SK-N-SH (cell line): ENCODE measurements around the gene KRT6A. TPM values are rescaled to one million over a fixed set of nuclear protein-coding genes. Genes with fewer than 3 reads are reported as not detected.

ENCODE experiments used
- CTCF ChIA-PET: fragments of 300-600, 350-600 bp; formaldehyde crosslinking; extraction: SDS; loops from one replicate; lab custom pipeline; 2021; lab: Yijun Ruan, JAX
- POLR2A ChIA-PET: fragments of 350-600 bp; sonication (Branson Sonifier 250); formaldehyde crosslinking; extraction: SDS; loops from one replicate; lab custom pipeline; 2020; ENCODE audit warnings: antibody characterized with exemption, inconsistent platforms; lab: Yijun Ruan, JAX
- DNase-seq: peaks from one replicate; pipeline ENCODE4 v3.0.0; 2012
- H2AFZ ChIP-seq: fragments of 200-600 bp; sonication (generic); 2 replicates; pipeline ENCODE4 v1.8.1; 2016; ENCODE audit warnings: antibody characterized with exemption, mild to moderate bottlenecking, low read depth
- H3F3A ChIP-seq: fragments of 200-600 bp; sonication (generic); replicated peaks from 2 replicates; pipeline ENCODE3; 2016; ENCODE audit warnings: antibody characterized with exemption, mild to moderate bottlenecking; ENCODE audit not compliant: insufficient read depth
- H3K27ac ChIP-seq, 2 experiments: fragments of 200-500 bp in 1 of 2; fragments of 200-600 bp in 1 of 2; sonication (Bioruptor generic) in 1 of 2; sonication (generic), shearing (Covaris generic) in 1 of 2; 2 replicates each; pipeline versions ENCODE4 v1.5.1 to v1.6.1; 2014 to 2016; ENCODE audit warnings: low read depth in 2 of 2, inconsistent platforms in 1 of 2, low read length in 1 of 2, mild to moderate bottlenecking in 1 of 2, mixed read lengths in 1 of 2
- H3K27me3 ChIP-seq: fragments of 200-600 bp; sonication (generic), shearing (Covaris generic); 2 replicates; pipeline ENCODE4 v1.6.1; 2016; ENCODE audit warnings: mixed run types; ENCODE audit not compliant: insufficient read depth
- H3K36me3 ChIP-seq, 2 experiments: fragments of 200-500 bp in 1 of 2; fragments of 200-600 bp in 1 of 2; sonication (Bioruptor generic) in 1 of 2; sonication (generic) in 1 of 2; replicated peaks in 1 of 2; 2 replicates each; pipeline versions ENCODE3 to v1.5.1; 2014 to 2016; ENCODE audit warnings: low read length in 1 of 2, mild to moderate bottlenecking in 1 of 2; ENCODE audit not compliant: insufficient read depth in 2 of 2, control insufficient read depth in 1 of 2
- H3K4me1 ChIP-seq, 2 experiments: fragments of 200-500 bp in 1 of 2; fragments of 200-600 bp in 1 of 2; sonication (Bioruptor generic) in 1 of 2; sonication (generic), shearing (Covaris generic) in 1 of 2; 2 replicates each; pipeline versions ENCODE4 v1.5.1 to v1.6.1; 2014 to 2016; ENCODE audit warnings: low read depth in 1 of 2, low read length in 1 of 2, mixed run types in 1 of 2; ENCODE audit not compliant: insufficient read depth in 2 of 2, control insufficient read depth in 1 of 2
- H3K4me2 ChIP-seq: fragments of 200-600 bp; sonication (generic), shearing (Covaris generic); 2 replicates; pipeline ENCODE4 v1.6.1; 2017; ENCODE audit warnings: mixed run types
- H3K4me3 ChIP-seq, 2 experiments: fragments of 200-500 bp in 1 of 2; fragments of 200-600 bp in 1 of 2; sonication (Bioruptor generic) in 1 of 2; sonication (generic), shearing (Covaris generic) in 1 of 2; 2 replicates each; pipeline versions ENCODE4 v1.5.1 to v1.8.1; 2014 to 2016; ENCODE audit warnings: low read depth in 2 of 2, inconsistent platforms in 1 of 2, low read length in 1 of 2, mild to moderate bottlenecking in 1 of 2, mixed read lengths in 1 of 2, moderate library complexity in 1 of 2
- H3K79me2 ChIP-seq: fragments of 200-600 bp; sonication (generic); 2 replicates; pipeline ENCODE4 v1.8.1; 2017; ENCODE audit warnings: mild to moderate bottlenecking; ENCODE audit not compliant: insufficient read depth
- H3K9ac ChIP-seq: fragments of 200-600 bp; sonication (generic); 2 replicates; pipeline ENCODE4 v1.6.1; 2017; ENCODE audit warnings: mixed run types
- H3K9me2 ChIP-seq: fragments of 200-600 bp; sonication (generic); 2 replicates; pipeline ENCODE4 v1.6.1; 2017; ENCODE audit warnings: mixed run types
- H3K9me3 ChIP-seq: fragments of 200-600 bp; sonication (generic); 2 replicates; pipeline ENCODE4 v1.6.1; 2017; ENCODE audit warnings: mixed run types, mild to moderate bottlenecking, moderate library complexity
- H4K20me1 ChIP-seq: fragments of 200-600 bp; sonication (generic); 2 replicates; pipeline ENCODE4 v1.6.1; 2017; ENCODE audit warnings: mild to moderate bottlenecking, mixed run types; ENCODE audit not compliant: insufficient read depth
- ELF1 ChIP-seq: IDR thresholded peaks from 2 replicates; pipeline ENCODE4 v1.4.0; 2012
- EZH2phosphoT487 ChIP-seq: fragments of 200-600 bp; sonication (generic); IDR thresholded peaks from 2 replicates; pipeline ENCODE4 v1.6.1; 2017; ENCODE audit warnings: low read depth, mixed run types, mild to moderate bottlenecking, antibody characterized with exemption, moderate library complexity, borderline replicate concordance
- FOSL2 ChIP-seq: IDR thresholded peaks from 2 replicates; pipeline ENCODE4 v1.4.0; 2012; ENCODE audit warnings: low read depth, mild to moderate bottlenecking, moderate library complexity, borderline replicate concordance
- FOXJ3 ChIP-seq: sonication (generic); formaldehyde crosslinking; IDR thresholded peaks from 2 replicates; pipeline ENCODE4 v1.5.1; 2020; ENCODE audit warnings: mild to moderate bottlenecking, missing genetic modification reagents
- GABPA ChIP-seq: IDR thresholded peaks from 2 replicates; pipeline ENCODE4 v1.4.0; 2012; ENCODE audit warnings: low read depth, mild to moderate bottlenecking
- GATA2 ChIP-seq: sonication (generic); formaldehyde crosslinking; IDR thresholded peaks from 2 replicates; pipeline ENCODE4 v1.5.0; 2020; ENCODE audit warnings: mild to moderate bottlenecking, missing genetic modification reagents
- IRF3 ChIP-seq: fragments of 150-350 bp; IDR thresholded peaks from 2 replicates; pipeline ENCODE4 v1.6.1; 2016; ENCODE audit warnings: mild to moderate bottlenecking, low read depth, low read length
- NRF1 ChIP-seq: IDR thresholded peaks from 2 replicates; pipeline ENCODE4 v1.6.1; 2012; ENCODE audit warnings: low read depth, mild to moderate bottlenecking, low read length
- POLR2AphosphoS5 ChIP-seq: IDR thresholded peaks from 2 replicates; pipeline ENCODE4 v1.6.1; 2012; ENCODE audit warnings: low read depth, low read length
- RXRA ChIP-seq: IDR thresholded peaks from 2 replicates; pipeline ENCODE4 v1.4.0; 2012; ENCODE audit warnings: low read depth, mild to moderate bottlenecking, borderline replicate concordance
- SIN3A ChIP-seq: IDR thresholded peaks from 2 replicates; pipeline ENCODE4 v1.6.1; 2012; ENCODE audit warnings: low read depth, mild to moderate bottlenecking, low read length, moderate library complexity, borderline replicate concordance
- SMC3 ChIP-seq: IDR thresholded peaks from 2 replicates; pipeline ENCODE4 v1.6.1; 2012; ENCODE audit warnings: low read depth, low read length, improper control_type of control experiment
- TAF1 ChIP-seq: IDR thresholded peaks from 2 replicates; pipeline ENCODE4 v1.6.1; 2012; ENCODE audit warnings: low read depth, mild to moderate bottlenecking, low read length, moderate library complexity, borderline replicate concordance
- TCF12 ChIP-seq: IDR thresholded peaks from 2 replicates; pipeline ENCODE4 v1.4.0; 2012
- TEAD4 ChIP-seq: IDR thresholded peaks from 2 replicates; pipeline ENCODE4 v1.4.0; 2012; ENCODE audit warnings: mild to moderate bottlenecking, borderline replicate concordance; ENCODE audit not compliant: insufficient read depth
- WGBS: methylation state at CpG from one replicate; pipeline ENCODE4 v1.1.6; 2017; ENCODE audit warnings: low lambda C conversion rate; 5-methylcytosine and 5-hydroxymethylcytosine counted together
- polyA plus RNA-seq, 3 experiments: library from polyadenylated mRNA; depleted of rRNA; stranded (reverse); fragments of >200 nt; gene quantifications; 2 replicates each; pipeline ENCODE4 v1.2.3, GENCODE V29; 2012
- TF ChIP-seq, protein P1 (sequence below): IDR thresholded peaks from 2 replicates; pipeline ENCODE4 v1.4.0; 2012; ENCODE audit warnings: low read depth, borderline replicate concordance
- TF ChIP-seq, protein P2 (sequence below): fragments of 150-350 bp; IDR thresholded peaks from 2 replicates; pipeline ENCODE4 v1.6.1; 2017; ENCODE audit warnings: antibody characterized with exemption, low read length, low read depth, borderline replicate concordance

Gene KRT6A
- polyA plus RNA-seq, 1 of the 3 experiments (the other 2 are of a cell fraction), result not detected

GRCh38 chr12:52519826-52520662 lies 27.0 kb upstream of the KRT6A start, which contains the start of gene KRT5:
Gene KRT5 (minus strand): TSS chr12:52520394. CDS start chr12:52520296, 98 bp downstream.
- H3K4me2 ChIP-seq, result no peak within 1 kb of the TSS

GRCh38 chr12:52519387-52519703 lies 26.3 kb upstream of the KRT6A start:
- DNase-seq, result no peak
- Histone ChIP-seq H3K4me2 (no peak overlapping the region), H3K27me3 (peaks cover 52% of the 10 kb centered on the region; the same call in 1 of the 2 replicates), H3K9ac (no peak overlapping the region), H3K9me2 (no peaks in the 10 kb centered on the region), H3K36me3 (no peaks in the 10 kb centered on the region), H3K27ac (no peak overlapping the region), H2AFZ (no peak overlapping the region), H3F3A (no peaks in the 10 kb centered on the region), H4K20me1 (no peaks in the 10 kb centered on the region), H3K79me2 (no peaks in the 10 kb centered on the region), H3K4me1 (no peaks in the 10 kb centered on the region), H3K4me3 (no peak overlapping the region), H3K9me3 (no peaks in the 10 kb centered on the region)
- WGBS, result 35% methylated on average over 3 of the region's 3 CpGs
- ChIA-PET CTCF (interaction anchor here (3.2 kb wide), 1 partner anchor 12 kb away, joined by 9 read pairs; no protein-coding TSS in a partner anchor), POLR2A (no interaction called here)
- no peak for TF ChIP-seq NRF1
- TF ChIP-seq GATA2 (CRISPR knock-in tag), result no peak
- TF ChIP-seq TCF12, result no peak
- TF ChIP-seq IRF3, result no peak

More at GRCh38 chr12:52519826-52520662, 27.0 kb upstream of the KRT6A start, which contains the start of gene KRT5:
- TF ChIP-seq POLR2AphosphoS5 (no peak), FOSL2 (no peak), TEAD4 (no peak), RXRA (no peak), FOXJ3 (CRISPR knock-in tag) (no peak), TAF1 (no peak), SMC3 (no peak), ELF1 (no peak), EZH2phosphoT487 (no peak), GABPA (no peak), SIN3A (no peak)
- TF ChIP-seq, protein P1, sequence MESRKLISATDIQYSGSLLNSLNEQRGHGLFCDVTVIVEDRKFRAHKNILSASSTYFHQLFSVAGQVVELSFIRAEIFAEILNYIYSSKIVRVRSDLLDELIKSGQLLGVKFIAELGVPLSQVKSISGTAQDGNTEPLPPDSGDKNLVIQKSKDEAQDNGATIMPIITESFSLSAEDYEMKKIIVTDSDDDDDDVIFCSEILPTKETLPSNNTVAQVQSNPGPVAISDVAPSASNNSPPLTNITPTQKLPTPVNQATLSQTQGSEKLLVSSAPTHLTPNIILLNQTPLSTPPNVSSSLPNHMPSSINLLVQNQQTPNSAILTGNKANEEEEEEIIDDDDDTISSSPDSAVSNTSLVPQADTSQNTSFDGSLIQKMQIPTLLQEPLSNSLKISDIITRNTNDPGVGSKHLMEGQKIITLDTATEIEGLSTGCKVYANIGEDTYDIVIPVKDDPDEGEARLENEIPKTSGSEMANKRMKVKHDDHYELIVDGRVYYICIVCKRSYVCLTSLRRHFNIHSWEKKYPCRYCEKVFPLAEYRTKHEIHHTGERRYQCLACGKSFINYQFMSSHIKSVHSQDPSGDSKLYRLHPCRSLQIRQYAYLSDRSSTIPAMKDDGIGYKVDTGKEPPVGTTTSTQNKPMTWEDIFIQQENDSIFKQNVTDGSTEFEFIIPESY, result no peak
- TF ChIP-seq, protein P2, sequence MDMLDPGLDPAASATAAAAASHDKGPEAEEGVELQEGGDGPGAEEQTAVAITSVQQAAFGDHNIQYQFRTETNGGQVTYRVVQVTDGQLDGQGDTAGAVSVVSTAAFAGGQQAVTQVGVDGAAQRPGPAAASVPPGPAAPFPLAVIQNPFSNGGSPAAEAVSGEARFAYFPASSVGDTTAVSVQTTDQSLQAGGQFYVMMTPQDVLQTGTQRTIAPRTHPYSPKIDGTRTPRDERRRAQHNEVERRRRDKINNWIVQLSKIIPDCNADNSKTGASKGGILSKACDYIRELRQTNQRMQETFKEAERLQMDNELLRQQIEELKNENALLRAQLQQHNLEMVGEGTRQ, result no peak
- TF ChIP-seq, all 33 proteins: peak for 0
- no peaks in the 10 kb centered on the region for H3K79me2 ChIP-seq
- H3K4me3 ChIP-seq, result no peak within 1 kb of the TSS
- H3K9me3 ChIP-seq, result no peaks in the 10 kb centered on the region
- H3K27ac ChIP-seq, result no peak within 1 kb of the TSS
- H3K36me3 ChIP-seq, result no peaks in the 10 kb centered on the region
- H2AFZ ChIP-seq, result no peak within 1 kb of the TSS
- ChIA-PET POLR2A (no interaction called here), CTCF (interaction anchor here (1.1 to 1.4 kb wide), 3 partner anchors 148 to 365 kb away, joined by 3 to 4 read pairs (median 4); no protein-coding TSS in a partner anchor)
- H3K4me1 ChIP-seq, result no peaks in the 10 kb centered on the region
- no peak within 1 kb of the TSS for H3K9ac ChIP-seq
- 46% methylated on average over 25 of the region's 29 CpGs for WGBS
- DNase-seq, result no peak
- H3F3A ChIP-seq, result no peaks in the 10 kb centered on the region
- no peaks in the 10 kb centered on the region for H4K20me1 ChIP-seq
- H3K9me2 ChIP-seq, result no peaks in the 10 kb centered on the region
- H3K27me3 ChIP-seq, result peaks cover 59% of the 10 kb centered on the region; the same call in 1 of the 2 replicates
